Glomerular endothelial cell (primary cell): ENCODE data around the gene AP3B1. TPM values are rescaled to one million over a fixed set of nuclear protein-coding genes. Genes with fewer than 3 reads are reported as not detected.

Experiments
- DNase-seq: peaks from one replicate; pipeline ENCODE4 v3.0.0-alpha.2; 2011; ENCODE audit warnings: low read depth, low spot score; ENCODE audit errors: extremely low read depth
- total RNA-seq: library from RNA; depleted of rRNA; stranded (reverse); fragments of >200 nt; gene quantifications from 2 replicates; pipeline ENCODE4 v1.2.3, GENCODE V29; 2015

AP3B1 gene
- total RNA-seq, 1 donor from 2014 or later: 44.5 TPM

DNA sequence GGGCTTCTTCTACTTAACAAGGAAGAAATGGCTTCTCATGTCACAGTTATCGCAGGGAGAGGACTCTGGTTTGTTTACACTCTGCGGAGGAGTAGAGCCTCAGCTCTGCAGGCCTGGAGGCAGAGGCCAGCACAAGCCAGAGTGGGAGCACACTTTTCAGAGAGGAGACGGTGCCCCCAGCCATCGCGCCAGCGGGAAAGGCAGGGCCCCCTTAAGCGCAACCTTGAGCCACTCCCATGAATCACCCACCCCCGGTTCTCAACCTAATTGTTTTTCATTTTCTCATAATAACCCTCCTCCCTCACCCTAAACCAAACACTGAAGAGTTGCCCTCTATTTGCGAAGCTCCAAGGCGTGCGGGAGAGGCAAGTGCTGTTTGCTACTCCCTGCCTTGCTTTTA is 309.9 kb downstream of the AP3B1 start:
- DNase-seq: no peak

DNA sequence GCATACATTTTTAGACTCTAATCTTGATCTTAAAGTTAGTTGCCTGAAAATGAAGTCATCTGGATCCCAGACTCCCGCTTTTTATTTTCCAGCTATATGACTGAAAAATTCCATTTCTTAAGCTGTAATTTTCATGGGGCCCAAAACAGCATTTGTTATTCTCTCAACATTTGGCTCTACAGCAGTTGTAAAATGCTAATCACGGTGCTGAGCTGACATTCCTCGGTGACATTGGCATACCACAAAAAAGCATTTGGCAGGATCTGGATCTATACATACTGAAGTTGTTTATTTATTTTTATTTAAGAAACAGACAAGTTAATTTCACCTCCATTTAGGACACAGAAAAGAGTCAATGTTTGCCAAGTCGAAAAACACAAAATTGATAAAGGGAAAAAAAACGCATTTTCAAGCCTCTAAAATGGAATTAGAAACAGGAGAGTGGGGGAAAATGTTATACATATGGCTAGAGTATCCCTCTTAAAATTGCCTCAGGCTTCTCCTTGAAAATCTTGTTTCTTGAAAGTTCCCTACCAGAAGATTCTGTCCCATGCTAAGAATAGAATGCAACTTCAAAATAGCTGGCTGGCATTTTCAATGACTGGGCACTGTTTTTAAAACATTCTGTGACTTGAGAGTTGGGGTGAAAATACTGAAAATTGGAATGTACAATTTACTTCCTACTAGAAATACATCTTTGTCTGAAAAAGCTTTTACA is 310.9 kb downstream of the AP3B1 start:
- no peak for DNase-seq

DNA sequence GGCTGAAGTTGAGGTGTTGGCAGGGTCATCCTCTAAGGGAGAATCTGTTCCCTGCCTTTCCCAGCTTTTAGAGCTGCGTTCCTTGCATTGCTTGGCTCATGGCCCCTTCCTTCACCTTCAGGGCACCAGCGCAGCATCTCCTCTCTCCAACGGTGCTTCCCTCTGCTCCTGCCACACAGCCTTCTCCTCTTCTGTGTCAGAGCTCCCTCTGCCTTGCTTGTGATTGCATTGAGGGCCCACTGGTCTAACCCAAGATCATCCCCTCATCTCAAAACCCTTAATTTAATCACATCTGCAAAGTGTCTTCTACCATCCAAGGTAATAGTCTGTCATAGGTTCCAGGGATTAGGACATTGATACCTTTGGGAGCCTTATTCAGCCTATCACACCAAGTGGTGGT is 312.7 kb downstream of the AP3B1 start:
- no peak for DNase-seq

DNA sequence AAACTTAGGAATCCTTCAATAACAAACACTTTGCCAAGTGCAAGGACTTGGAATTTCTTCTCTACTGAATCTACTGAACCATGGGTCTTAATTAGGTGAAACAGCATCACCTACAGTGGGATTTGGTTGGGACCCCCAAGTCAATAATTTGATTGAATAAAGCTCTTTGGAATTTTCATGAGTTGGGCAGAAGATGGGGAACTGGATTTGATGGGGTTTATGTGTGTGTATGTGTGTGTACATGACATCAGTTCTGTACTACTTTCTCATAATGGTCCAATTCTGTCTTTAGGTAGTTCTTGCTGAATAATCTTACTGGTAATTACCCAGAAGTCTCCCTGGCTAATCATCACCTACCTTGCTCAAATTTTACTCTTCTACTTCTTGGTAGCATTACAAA is 319.9 kb downstream of the AP3B1 start:
- DNase-seq: no peak

DNA sequence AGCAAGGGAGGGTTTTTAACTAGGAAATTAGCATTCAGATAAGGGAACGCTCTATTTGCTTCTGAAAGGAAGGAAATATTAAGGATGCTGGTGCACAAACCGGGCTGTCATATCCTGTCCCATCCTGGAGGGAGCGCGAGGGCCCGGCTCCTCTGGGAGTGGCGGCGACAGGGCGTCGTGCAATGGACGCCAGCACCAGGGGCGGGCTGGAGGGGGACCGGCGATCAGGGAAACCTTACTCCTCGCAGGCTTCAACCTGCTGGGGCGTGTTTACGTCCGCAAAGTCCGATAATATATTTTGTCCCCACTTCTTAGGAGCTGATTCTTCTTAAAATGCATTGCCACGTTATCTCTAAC is 321.3 kb downstream of the AP3B1 start:
- DNase-seq: no peak

DNA sequence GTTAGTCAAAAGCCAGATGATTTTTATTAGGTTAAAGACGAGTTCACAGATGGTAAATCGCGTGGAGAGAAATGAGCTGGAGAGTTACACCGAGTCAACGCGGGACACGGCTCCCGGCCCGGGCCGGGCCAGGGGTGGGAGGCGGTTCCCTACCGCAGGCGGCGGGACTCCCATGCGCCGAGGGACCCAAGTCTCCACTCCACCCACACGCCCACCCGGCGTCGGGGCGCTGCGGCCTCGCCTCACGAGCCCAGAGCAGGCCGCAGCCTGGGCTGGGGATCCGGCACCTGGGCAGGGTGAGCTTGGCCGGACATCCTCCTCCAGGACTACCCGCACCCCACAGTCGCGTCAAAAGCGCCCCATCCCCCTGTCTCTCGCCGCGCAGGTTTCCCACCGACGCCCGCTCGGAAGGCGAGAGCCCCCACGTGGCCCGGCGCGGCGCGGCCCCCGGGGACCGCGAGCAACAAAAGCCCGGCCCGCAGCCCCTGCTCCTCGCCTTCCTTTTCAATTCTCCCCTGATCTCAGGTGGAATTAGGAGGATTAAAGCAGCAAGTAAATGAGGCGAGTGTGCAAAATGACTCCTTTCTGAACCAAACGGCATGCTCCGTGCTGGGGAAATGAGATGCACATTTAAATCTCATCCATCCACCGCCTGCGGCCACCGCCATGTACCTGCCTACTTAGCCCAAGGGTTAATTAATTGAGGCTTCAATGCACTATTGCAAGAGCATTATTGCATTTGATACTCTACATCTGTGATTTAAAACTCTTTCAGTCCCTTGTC is 321.8 kb downstream of the AP3B1 start:
- DNase-seq: no peak

DNA sequence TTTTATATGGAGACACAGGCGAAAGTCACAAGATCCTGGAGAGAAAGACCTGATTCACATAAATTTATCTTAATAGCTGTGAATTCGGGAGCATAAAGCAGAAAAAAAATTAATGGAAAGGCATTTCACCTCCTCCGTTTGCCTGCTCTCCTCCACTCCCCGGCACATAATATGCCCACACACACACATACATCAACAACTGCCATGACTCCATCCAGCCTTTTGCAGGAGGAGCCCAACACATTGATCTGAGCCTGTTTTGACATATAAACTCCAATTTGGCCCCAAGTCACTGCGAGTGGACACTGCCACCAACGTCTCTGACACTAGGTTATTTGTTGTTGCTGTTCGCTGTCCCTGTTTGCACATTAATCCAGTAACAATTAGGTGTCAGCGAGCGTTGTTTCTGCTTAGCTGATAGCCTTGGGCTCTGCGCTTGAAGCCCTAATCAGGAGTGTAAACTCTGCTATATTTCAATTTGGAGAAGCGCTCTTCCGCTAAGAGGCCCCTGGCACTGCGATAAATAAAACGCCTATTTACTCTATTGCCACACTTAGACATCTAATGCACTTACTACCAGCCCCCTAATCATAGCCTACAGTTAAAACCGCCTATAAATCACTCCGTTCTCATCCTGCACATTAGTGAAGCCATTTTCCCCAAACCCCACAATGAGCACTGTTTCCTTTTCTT is 322.6 kb downstream of the AP3B1 start:
- no peak for DNase-seq

DNA sequence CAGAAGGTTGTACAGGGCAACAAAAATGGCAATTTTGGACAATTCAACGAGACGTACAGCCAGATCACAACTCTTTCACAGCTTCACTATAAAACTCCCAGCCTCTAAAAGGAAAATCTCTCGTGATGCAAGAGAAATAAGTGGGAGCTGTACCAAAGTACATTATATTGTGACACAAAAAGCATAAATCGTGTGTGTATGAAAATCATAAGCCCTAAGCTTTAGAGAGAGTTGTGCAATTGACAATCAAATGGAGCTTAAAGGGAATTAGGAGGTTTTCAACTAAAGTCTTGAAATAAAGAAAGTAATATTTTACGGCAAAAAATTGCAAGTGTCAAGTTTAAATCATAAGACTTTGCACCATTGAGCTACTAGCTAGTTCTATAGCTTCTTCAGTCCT is 323.6 kb downstream of the AP3B1 start:
- DNase-seq: no peak

DNA sequence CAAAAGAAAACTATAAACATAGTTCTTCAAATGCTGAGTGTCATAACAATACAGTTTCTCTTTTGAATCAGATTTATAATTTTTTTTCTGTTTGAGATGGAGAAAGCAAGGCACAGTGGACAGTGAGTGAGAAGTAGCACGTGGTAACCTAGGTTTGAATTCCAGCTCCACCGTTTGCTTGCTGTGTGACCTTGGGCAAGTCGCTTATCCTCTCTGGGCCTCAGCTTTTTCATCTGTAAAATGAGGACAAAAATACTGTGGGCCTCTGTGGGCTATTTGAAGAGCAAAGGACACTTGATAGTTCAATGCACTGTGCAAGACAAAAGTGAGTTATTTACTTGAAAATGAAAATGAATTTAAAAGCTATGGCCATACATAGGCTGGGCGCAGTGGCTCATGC is 330.7 kb downstream of the AP3B1 start:
- DNase-seq: no peak

DNA sequence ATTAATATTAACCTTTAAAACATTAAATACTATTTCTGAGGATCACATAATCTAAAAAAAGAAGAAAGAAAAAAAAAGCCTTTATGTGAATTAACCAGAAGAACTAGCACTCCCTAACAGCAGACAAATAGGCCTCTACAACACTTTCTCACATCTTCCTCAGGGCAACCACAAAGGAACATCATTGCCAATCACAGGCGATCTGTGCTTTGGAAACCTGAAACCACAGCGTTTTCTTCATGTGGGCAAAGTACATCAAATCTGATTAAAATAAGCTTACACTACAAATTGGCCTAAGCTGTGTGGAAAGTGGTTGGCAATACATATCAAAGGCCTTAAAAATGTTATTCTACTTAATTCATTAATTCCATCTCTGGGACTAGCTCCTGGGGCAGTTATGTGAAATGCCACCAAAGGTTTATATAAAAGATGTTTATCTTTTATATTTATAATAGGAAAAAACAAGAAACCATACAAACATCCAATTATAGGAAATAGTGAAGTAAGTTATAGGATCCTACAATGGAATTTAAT is 333.6 kb downstream of the AP3B1 start:
- DNase-seq: no peak

DNA sequence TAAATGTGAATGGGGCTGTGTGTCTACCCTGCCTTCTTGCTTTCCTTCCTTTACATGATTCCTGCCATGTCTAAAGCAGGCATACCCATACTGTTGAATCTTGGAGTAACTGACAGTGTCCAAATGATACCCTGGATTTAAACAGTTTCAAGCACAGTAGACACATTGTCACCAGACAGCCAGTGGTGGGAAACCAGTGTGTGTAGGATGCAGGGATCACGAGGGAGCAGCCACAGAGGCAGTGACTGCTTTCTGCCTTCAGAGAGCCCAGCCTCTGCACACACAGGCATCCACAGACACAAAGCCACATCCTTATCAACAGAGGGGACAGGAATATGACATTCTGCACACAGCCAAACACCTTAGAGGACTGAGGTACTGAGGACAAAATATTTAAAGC is 334.2 kb downstream of the AP3B1 start:
- DNase-seq: no peak

DNA sequence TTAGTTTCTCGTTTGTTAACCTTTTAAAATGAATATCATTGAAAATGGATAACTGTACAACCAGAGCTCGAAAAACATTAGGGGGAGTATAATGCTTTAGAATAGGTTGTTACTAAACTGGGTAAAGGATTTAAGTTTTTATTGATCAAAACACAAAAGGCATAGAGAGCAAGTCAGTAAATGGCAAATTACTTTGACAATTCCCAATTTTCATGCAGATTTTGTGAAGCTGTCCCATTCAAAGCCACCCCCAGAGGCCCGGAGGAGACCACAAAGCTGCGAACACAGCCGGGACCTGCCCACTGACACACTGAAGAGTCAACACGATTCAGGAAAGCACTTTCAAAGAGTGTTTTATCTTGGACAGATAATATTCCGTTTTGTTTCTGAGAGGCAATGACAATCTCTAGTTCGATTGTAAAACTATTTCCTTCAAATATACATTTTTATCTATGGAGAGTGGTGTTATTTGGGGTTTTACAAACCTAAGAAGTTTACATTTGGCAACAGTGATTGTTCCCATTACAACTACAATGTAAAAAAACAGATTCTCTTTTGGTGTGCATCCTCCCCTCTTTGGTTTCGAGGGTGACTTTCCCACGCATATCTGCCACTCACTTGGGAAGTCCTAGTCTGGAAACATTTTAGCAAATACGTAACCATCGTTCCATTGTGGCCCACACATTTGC is 335.7 kb downstream of the AP3B1 start:
- DNase-seq: no peak

DNA sequence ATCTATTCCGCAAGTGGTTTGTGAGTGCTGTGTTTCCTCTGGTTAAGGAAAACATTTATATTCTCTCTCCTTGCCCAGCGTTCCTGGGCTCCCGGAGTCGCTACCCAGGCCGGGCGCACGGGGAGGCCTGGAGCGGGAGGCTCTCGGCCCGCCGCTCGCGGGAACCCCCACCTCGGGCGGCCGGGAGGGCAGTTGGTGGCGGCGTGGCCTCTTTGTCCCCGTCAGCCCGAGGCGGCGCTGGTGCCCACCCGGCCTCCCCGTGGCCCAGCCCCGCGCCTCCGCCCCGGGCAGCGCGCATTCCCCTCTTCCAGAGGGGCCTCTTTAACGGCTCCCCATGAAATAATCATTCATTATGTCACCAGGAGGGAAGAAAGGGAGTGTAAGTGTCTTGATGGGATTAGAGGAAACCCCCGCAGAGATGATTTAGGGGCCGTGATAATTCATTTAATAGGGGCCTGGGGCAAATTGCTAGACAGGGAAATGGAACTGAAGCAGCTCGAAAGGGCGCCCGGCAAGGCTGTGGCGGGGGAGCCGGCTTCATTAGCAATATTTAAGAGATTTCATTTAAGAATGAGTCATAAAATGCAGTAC is 336.5 kb downstream of the AP3B1 start:
- no peak for DNase-seq

DNA sequence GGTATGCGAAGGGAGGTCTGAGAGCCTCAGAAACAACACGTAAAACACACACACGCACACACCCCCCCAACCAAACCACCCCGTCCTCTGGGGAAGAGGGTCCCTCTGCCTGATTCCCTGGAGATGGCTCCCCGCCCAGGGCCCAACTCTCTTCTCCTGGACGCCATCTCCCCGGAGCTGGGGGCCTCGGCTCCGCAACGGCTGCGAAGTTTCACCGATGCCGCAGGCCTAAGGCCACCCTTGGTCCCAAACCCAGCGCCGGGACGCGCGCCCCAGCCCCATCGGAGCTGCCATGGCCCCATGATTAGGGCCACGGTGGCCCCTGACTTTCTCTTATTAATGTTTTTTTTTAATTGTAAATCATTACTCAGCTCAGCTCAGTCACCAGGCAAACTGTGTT is 337.0 kb downstream of the AP3B1 start:
- DNase-seq: no peak

DNA sequence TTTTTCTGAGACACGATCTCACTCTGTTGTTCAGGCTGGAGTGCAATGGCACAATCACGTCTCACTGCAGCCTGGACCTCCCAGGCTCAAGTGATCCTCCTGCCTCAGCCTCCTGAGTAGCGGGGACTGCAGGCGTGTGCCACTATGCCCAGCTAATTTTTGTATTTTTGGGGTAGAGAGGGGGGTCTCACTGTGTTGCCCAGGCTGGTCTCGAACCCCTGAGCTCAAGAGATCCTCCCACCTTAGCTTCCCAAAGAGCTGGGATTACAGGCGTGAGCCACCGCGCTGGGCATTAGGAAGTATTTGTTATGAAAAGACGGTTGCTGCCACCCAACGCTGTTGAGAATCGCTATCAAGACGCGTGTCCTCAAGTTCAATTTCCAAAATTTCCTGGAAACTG is 337.4 kb downstream of the AP3B1 start:
- DNase-seq: no peak

DNA sequence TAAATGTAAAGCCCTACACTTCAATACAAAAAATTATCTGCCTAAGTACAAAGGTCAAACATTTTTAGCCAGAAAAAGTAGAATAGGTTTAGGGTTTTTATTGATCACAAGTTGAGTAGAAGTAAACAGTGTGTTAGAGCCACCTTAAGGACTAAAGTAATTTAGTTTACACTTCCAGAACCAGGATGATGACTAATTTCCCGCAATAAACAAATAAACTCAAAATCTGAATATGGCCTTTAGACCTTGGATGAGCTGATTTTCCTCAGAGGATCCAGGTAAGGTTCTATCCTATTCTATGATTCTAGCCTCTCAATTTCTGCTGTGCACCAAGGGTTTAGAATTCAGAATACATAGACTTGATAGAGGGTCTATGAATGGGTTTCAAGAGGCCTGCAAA is 338.9 kb downstream of the AP3B1 start:
- no peak for DNase-seq

DNA sequence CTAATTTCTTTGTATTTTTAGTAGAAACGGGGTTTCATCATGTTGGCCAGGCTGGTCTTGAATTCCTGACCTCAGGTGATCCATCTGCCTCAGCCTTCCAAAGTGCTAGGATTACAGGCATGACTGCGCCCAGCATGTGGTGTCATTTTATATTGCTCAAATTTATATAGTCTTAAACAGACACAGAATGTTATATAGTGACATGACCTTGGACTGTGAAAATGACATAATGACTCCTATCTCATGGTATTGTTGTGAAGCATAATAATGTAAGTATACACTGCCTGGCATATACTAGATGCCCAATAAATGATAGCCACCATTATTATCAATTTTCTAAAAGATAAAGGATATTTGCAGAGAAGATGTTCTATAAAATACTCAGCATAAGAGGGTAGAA is 341.1 kb downstream of the AP3B1 start:
- DNase-seq: no peak

DNA sequence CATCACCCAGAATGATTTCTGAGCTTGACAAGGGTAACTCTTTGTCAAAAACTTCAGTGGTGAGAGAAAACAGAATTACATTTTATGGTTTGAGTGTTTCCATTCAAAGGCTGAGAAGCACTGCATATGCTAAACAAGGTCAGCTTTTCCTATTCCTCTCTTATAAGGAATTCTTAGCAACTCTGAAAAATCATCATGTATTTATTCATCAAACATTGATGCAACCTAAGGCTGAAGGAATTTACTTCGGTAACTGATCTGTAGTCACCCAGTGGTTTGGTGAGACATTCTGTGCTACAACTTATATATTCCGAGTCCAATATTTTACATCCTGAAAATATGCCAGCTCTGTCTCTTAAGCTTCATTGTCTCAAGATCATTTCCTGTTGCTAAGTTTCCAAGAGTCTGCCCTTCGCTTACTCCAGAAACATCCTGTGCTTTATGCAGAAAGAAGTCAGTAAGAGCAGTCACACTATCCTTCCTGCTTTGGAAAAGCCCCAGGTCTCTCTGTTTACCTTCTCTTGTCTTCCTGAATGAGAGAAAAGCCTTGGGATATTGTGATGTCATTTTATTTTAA is 341.8 kb downstream of the AP3B1 start:
- DNase-seq: peak; percentile 16
